Measurements from ENCODE around the gene RPE65. TPM values are rescaled to one million over a fixed set of nuclear protein-coding genes. Genes with fewer than 3 reads are reported as not detected.

Gene RPE65
- total and polyA plus RNA-seq, 2 experiments from 2014 or later = not detected

- Histone ChIP-seq H4K20me1 (replicated peaks; ENCODE audit: insufficient read depth) (no peaks in the 10 kb centered on the region), H3K27ac (ENCODE audit: low read depth) (no peak overlapping the region), H3K4me2 (peak overlapping the region; percentile 72), H3K4me1 (ENCODE audit: insufficient read depth) (peaks cover 11% of the 10 kb centered on the region), H3K27me3 (ENCODE audit: insufficient read depth) (no peaks in the 10 kb centered on the region), H3K79me2 (replicated peaks; ENCODE audit: insufficient read depth) (peaks cover 39% of the 10 kb centered on the region), H3K4me3 (peak overlapping the region; percentile 89), H3K9me2 (ENCODE audit: insufficient read depth) (no peaks in the 10 kb centered on the region), H2AFZ (peak overlapping the region; percentile 50; the same call in 1 of the 2 replicates), H3F3A (replicated peaks; ENCODE audit: low read depth) (no peaks in the 10 kb centered on the region), H3K36me3 (ENCODE audit: insufficient read depth) (peaks cover 10% of the 10 kb centered on the region; the same call in 1 of the 2 replicates)
- H3K36me3 Mint-ChIP-seq (ENCODE audit: low read depth) = peaks cover 13% of the 10 kb centered on the region
- ATAC-seq = peak; percentile 6
- H3K27ac Mint-ChIP-seq = peak overlapping the region; percentile 52; the same call in 1 of the 2 replicates
- no peak for DNase-seq (ENCODE audit: low spot score)
- TF ChIP-seq STAT1 (IDR thresholded peaks at IDR 0.05; ENCODE audit: unreplicated experiment) (no peak), CTCF (conservative IDR thresholded peaks at IDR 0.05; ENCODE audit: low read depth in 2 of 2) (no peak), ZNF331 (CRISPR knock-in tag; IDR thresholded peaks at IDR 0.05; ENCODE audit: low read depth) (no peak), JUNB (IDR thresholded peaks at IDR 0.05; ENCODE audit: unreplicated experiment) (no peak), POLR2AphosphoS5 (IDR thresholded peaks at IDR 0.05; ENCODE audit: low read depth) (no peak), REST (IDR thresholded peaks at IDR 0.05; ENCODE audit: unreplicated experiment) (no peak), EZH2phosphoT487 (IDR thresholded peaks at IDR 0.05; ENCODE audit: unreplicated experiment) (no peak)
- H3K4me1 Mint-ChIP-seq = peaks cover 24% of the 10 kb centered on the region
- peaks cover 4% of the 10 kb centered on the region for H3K27me3 Mint-ChIP-seq (ENCODE audit: insufficient read depth, low read depth, poor library complexity)
- peaks cover 4% of the 10 kb centered on the region; the same call in 1 of the 3 replicates for H3K9me3 Mint-ChIP-seq
- H3K4me3 Mint-ChIP-seq = peak overlapping the region; percentile 96
These were observed 47.6 kb upstream of the RPE65 start for GRCh38 chr1:68497358-68497698.

- no peaks in the 10 kb centered on the region for H3K27me3 ChIP-seq (ENCODE audit: insufficient read depth)
- peak; percentile 97 for DNase-seq (ENCODE audit: low spot score)
- H3K36me3 ChIP-seq (ENCODE audit: insufficient read depth) = peaks cover 12% of the 10 kb centered on the region
- ATAC-seq = peak; percentile 99
- peak within 1 kb of the TSS; percentile 88 for H3K27ac ChIP-seq (ENCODE audit: low read depth)
- H3K4me1 Mint-ChIP-seq = peaks cover 24% of the 10 kb centered on the region
- no peaks in the 10 kb centered on the region for H3K9me2 ChIP-seq (ENCODE audit: insufficient read depth)
- peaks cover 44% of the 10 kb centered on the region for H3K79me2 ChIP-seq (replicated peaks; ENCODE audit: insufficient read depth)
- H3K27me3 Mint-ChIP-seq (ENCODE audit: insufficient read depth, low read depth, poor library complexity) = peaks cover 4% of the 10 kb centered on the region
- H3K27ac Mint-ChIP-seq = peak within 1 kb of the TSS; percentile 84
- H3K4me2 ChIP-seq = peak within 1 kb of the TSS; percentile 91
- H3K36me3 Mint-ChIP-seq (ENCODE audit: low read depth) = peaks cover 16% of the 10 kb centered on the region
- peak within 1 kb of the TSS; percentile 96 for H2AFZ ChIP-seq
- peak within 1 kb of the TSS; percentile 89 for H3K4me3 ChIP-seq
- no peaks in the 10 kb centered on the region for H3F3A ChIP-seq (replicated peaks; ENCODE audit: low read depth)
- peak within 1 kb of the TSS; percentile 96 for H3K4me3 Mint-ChIP-seq
- 0 out of 3 replicates have a peak, but pooled peaks cover 2% of the 10 kb centered on the region for H3K9me3 Mint-ChIP-seq
- peaks cover 11% of the 10 kb centered on the region for H3K4me1 ChIP-seq (ENCODE audit: insufficient read depth)
- H4K20me1 ChIP-seq (replicated peaks; ENCODE audit: insufficient read depth) = no peaks in the 10 kb centered on the region
- TF ChIP-seq CREB1 (CRISPR knock-in tag; IDR thresholded peaks at IDR 0.05; ENCODE audit: low read depth) (peak; percentile 52; the same call in 1 of the 2 replicates), ZNF462 (CRISPR knock-in tag; IDR thresholded peaks at IDR 0.05) (no peak), POLR2AphosphoS5 (IDR thresholded peaks at IDR 0.05; ENCODE audit: low read depth) (peak; percentile 89), JUNB (IDR thresholded peaks at IDR 0.05; ENCODE audit: unreplicated experiment) (no peak)
These were observed 47.1 kb upstream of the RPE65 start, which contains the start of gene DEPDC1 for GRCh38 chr1:68496680-68497357. Gene DEPDC1 (minus strand): TSS chr1:68497082. CDS start chr1:68496999, 83 bp downstream.

Measured in GM23338 (cell line).